Colonic mucosa (tissue), 4 donors: ENCODE data around the gene SENP5. TPM values are rescaled to one million over a fixed set of nuclear protein-coding genes. Genes with fewer than 3 reads are reported as not detected.

Source experiments
- DNase-seq: peaks from one replicate; pipeline ENCODE4 v3.0.0-alpha.2; 2020
- H3K27ac ChIP-seq: fragments of 200-600 bp; one replicate; pipeline ENCODE4 v1.8.0; 2021
- H3K27me3 ChIP-seq: fragments of 200-600 bp; one replicate; pipeline ENCODE4 v1.8.0; 2021
- H3K36me3 ChIP-seq: fragments of 200-600 bp; one replicate; pipeline ENCODE4 v1.8.0; 2021
- H3K4me1 ChIP-seq: fragments of 200-600 bp; one replicate; pipeline ENCODE4 v1.8.0; 2021; ENCODE audit warnings: mild to moderate bottlenecking
- H3K4me3 ChIP-seq: fragments of 200-600 bp; one replicate; pipeline ENCODE4 v1.8.0; 2021
- H3K9ac ChIP-seq, 2 donors: one replicate each; pipeline ENCODE4 v1.7.0; 2013; ENCODE audit warnings: control low read depth in 2 of 2, low read depth in 2 of 2, low read length in 2 of 2
- H3K9me3 ChIP-seq: fragments of 200-600 bp; one replicate; pipeline ENCODE4 v1.8.0; 2021
- CTCF ChIP-seq: fragments of 200-600 bp; IDR thresholded peaks from one replicate; pipeline ENCODE4 v1.8.0; 2022; ENCODE audit warnings: antibody characterized with exemption, mild to moderate bottlenecking
- intact Hi-C: fragments of 100-400 bp; cut with DNase I; formaldehyde crosslinking; loops from one replicate; pipeline ENCODE4 v1.14.1; 2022
- total RNA-seq, 2 donors: library from RNA; stranded (reverse); fragmentation: NEBNext Ultra II Directional in 1 of 2; extraction: Animal tissue kit (Norgen Biotek cat#: 25700) in 1 of 2; gene quantifications; one replicate each; pipeline ENCODE4 v1.2.1, GENCODE V29; 2021
- donor health status: healthy.
- donor health status: DM: no; HTN: no; CAD: no.
- donor health status: DM: no; HTN: no; CAD: no.

Gene SENP5
- total RNA-seq, 2 donors from 2014 or later = 22.0 to 25.0 TPM

DNA sequence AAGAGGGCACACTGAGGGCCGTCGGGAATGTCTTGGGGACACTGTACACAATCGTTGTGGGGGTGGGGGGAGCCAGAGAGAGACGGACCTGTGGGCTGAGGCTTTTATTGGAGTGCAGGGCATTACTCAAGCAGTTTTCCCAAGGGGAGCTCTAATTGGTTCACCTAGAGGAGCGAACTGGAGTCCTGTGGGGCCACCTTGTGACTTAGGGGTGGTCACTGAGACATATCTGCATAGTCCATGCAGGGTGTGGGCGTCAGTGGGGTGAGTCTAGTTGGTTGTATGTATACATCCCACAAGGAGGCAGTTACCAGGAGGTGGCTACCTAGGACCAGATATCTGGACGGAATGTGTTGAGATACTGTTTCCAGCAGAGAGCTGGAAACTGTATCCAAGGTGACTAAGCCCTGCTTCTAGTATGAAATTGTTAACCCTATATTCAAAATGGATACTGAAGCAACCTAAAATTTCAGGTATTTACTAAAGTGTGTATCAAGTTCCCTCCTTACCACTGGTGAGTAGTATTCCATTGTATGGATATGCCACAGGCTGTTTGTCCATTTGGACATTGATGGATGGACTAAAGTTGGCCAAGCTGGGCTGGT is 103.5 kb downstream of the SENP5 start:
- no peaks in the 10 kb centered on the region for H3K27me3 ChIP-seq
- H3K4me3 ChIP-seq = no peak overlapping the region
- no peak for TF ChIP-seq CTCF
- no peak for DNase-seq
- no peaks in the 10 kb centered on the region for H3K36me3 ChIP-seq
- H3K4me1 ChIP-seq = peaks cover 8% of the 10 kb centered on the region
- H3K9me3 ChIP-seq = no peaks in the 10 kb centered on the region
- intact Hi-C loops = no loop called here
- no peak overlapping the region for H3K27ac ChIP-seq
- no peak overlapping the region for H3K9ac ChIP-seq

DNA sequence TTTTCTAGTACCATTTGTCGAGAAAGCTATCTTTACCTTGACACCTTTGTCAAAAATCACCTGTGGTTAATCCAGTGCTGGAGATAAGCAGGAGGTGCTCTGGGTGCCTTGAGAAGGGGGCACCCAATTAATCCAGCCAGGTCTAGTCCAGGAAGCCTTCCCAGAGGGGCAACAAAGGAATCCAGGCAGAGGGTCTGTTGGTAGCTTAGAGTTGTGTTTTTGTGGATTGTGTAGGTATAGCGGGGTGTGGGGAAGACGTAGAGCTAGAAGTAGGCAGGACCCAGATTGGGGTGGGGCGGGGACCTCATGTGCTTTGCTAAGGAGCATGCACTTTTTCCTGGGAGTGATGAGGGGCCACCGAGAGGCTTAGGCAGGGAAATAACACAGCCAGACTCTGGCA is 106.9 kb downstream of the SENP5 start:
- H3K36me3 ChIP-seq = no peaks in the 10 kb centered on the region
- H3K4me1 ChIP-seq = no peaks in the 10 kb centered on the region
- H3K9ac ChIP-seq = no peak overlapping the region
- H3K9me3 ChIP-seq = no peaks in the 10 kb centered on the region
- H3K4me3 ChIP-seq = no peak overlapping the region
- DNase-seq = no peak
- TF ChIP-seq CTCF = no peak
- H3K27ac ChIP-seq = no peak overlapping the region
- no peaks in the 10 kb centered on the region for H3K27me3 ChIP-seq
- intact Hi-C loops = no loop called here

- Histone ChIP-seq H3K9me3 (no peaks in the 10 kb centered on the region), H3K27ac (no peak overlapping the region), H3K4me1 (no peaks in the 10 kb centered on the region), H3K36me3 (no peaks in the 10 kb centered on the region), H3K9ac (no peak overlapping the region), H3K4me3 (no peak overlapping the region), H3K27me3 (no peaks in the 10 kb centered on the region)
- TF ChIP-seq CTCF = no peak
- DNase-seq = no peak
- intact Hi-C loops = no loop called here
Measured at GRCh38 chr3:196975349-196975748, 107.6 kb downstream of the SENP5 start.

DNA sequence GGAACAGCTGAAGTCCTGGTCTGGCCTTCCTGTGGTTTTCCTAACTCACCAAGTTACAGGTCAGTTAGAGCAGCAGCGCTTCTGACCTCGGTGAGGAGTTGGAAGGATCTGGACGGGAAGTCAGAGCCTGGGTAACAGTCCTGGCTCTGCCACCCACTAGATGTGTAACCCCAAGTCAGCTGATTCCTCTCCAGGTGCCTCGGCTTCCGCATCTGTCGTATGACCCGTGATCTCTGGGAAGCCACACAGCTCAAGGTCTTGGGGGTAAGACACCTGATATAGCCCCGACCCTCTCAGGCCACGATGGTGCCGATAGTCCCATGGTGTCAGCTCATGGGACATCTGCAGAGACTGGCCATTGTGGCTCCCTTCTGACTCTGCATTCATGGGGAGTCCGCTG is 109.2 kb downstream of the SENP5 start:
- intact Hi-C loops = no loop called here
- no peak for DNase-seq

GRCh38 chr3:196979545-196979944 is 111.8 kb downstream of the SENP5 start:
- Histone ChIP-seq H3K27ac (no peak overlapping the region), H3K4me1 (no peaks in the 10 kb centered on the region), H3K9ac (no peak overlapping the region), H3K27me3 (no peaks in the 10 kb centered on the region), H3K9me3 (no peaks in the 10 kb centered on the region), H3K4me3 (no peak overlapping the region), H3K36me3 (no peaks in the 10 kb centered on the region)
- TF ChIP-seq CTCF = no peak
- no peak for DNase-seq
- intact Hi-C loops = no loop called here

More for the DNA sequence above, 109.2 kb downstream of the SENP5 start:
- TF ChIP-seq CTCF = no peak
- no peak overlapping the region for H3K9ac ChIP-seq
- no peaks in the 10 kb centered on the region for H3K36me3 ChIP-seq
- H3K4me1 ChIP-seq = no peaks in the 10 kb centered on the region
- H3K27me3 ChIP-seq = no peaks in the 10 kb centered on the region
- H3K27ac ChIP-seq = no peak overlapping the region
- H3K9me3 ChIP-seq = no peaks in the 10 kb centered on the region
- no peak overlapping the region for H3K4me3 ChIP-seq
